Measurements from ENCODE around the gene KIF3B. TPM values are rescaled to one million over a fixed set of nuclear protein-coding genes. Genes with fewer than 3 reads are reported as not detected.
"Not testable (repeated sequence)": the region's sequence is repeated elsewhere in the genome, so short reads cannot be mapped to it uniquely, and the experiment has no call there.

The KIF3B gene
- total RNA-seq, 1 donor from 2014 or later: 92.5 TPM

DNA sequence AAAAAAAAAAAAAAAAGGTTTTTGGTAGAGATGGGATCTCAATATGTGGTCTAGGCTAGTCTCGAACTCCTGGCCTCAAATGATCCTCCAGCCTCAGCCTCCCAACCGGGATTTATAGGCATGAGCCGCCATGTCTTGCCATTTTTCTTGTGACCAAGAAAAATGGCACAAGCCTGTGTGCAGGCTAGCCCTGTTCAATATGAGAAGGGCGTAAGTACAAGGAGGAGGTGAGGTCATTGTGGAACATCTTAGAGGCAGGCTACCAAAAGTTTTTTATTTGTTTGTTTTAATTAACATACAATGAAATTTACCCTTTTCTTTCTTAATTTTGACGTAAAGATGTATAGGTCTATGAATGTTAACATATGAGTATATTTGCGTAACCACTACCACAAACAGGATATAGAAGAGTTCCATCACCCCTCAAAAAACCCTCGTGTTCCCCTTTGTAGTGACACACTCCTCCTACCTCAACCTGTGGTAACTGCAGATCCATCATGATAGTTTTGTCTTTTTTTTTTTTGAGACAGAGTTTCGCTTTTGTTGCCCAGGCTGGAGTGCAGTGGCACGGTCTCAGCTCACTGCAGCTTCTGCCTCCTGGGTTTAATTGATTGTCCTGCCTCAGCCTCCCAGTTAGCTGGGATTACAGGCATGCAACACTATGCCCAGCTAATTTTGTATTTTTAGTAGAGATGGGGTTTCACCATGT is 28.3 kb upstream of the KIF3B start:
- DNase-seq: no peak

DNA sequence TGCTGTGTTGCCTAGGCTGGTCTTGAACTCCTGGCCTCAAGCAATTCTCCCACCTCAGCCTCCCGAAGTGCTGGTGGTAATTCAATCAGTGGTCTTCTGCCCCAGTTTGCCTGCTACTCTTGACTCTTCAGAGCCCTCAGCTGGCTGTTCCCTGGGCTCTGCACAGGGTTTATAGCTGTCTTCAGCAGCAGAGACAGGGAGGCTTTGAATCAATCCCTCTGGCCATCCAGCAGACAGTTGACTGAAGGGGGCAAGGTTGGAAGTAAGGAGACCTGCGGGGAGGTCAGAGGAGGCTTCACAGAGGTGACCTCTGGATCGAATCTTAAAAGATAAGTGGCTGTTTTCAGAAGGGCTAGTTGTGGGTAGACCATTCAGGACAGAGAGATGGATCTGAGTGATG is 26.0 kb upstream of the KIF3B start:
- no peak for DNase-seq

- no peak for DNase-seq
These were observed 25.3 kb upstream of the KIF3B start for GRCh38 chr20:32252189-32252588.

- not testable (repeated sequence) for DNase-seq
These were observed 16.5 kb upstream of the KIF3B start for GRCh38 chr20:32260973-32261372.

GRCh38 chr20:32261644-32262043 is 15.8 kb upstream of the KIF3B start:
- DNase-seq: no peak

- DNase-seq: no peak
These were observed 14.0 kb upstream of the KIF3B start for GRCh38 chr20:32263398-32263954.

DNA sequence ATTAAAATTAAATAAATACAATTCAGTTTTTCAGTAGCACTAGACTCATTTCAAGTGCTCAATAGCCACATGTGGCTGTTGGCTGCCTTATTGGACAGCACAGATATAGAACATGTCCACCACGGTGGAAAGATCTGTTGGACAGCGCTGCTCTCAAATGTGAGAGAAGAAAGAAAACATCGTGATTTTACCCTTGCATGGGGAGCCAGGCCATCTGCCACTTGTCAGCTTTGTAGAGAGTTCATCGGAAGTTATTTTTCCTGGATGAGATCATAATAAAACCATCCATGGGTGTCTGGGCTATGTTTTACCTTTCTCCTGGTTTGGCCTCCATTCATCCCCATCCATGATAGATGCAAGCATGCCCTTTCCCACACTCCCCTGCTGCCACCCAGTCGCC is 5.8 kb upstream of the KIF3B start:
- DNase-seq: no peak

DNA sequence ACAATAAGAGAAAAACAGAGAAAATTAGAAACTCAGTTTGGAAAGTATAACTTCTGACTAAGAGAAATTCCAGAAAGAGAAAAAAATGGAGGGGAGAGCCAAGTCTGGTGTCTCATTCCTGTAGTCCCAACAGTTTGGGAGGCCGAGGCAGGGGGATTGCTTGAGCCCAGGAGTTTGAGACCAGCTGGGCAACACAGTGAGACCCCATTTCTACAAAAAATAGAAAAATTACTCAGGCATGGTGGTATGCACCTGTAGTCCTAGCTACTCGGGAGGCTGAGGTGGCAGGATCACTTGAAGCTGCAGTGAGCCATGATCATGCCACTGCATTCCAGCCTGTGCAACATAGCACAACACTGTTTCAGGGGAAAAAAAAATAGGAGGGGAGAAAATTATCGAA is 3.1 kb upstream of the KIF3B start:
- DNase-seq: no peak

GRCh38 chr20:32275163-32275562 is 2.3 kb upstream of the KIF3B start:
- not testable (repeated sequence) for DNase-seq

GRCh38 chr20:32278199-32278643 is 770 bp downstream of the KIF3B start:
- DNase-seq: no peak

DNA sequence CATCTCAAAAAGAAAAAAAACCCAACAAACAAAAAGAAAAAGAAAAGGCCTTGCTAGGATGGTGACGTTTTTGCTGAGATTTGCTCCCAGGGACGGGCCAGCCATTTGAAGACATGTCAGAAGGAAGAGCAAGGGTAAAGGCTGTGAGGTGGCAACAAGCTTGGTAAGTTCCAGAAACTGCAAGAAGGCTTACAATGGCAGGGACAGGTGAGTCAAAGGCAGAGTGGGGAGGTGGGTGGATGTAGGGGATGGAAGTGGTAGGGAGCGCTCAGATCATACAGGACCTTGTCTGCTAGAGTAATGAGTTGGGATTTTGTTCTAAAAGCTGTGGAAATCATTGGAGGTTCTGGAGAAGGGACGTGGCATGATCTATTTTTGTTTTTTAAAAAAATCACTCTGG is 4.3 kb downstream of the KIF3B start:
- DNase-seq: no peak

DNA sequence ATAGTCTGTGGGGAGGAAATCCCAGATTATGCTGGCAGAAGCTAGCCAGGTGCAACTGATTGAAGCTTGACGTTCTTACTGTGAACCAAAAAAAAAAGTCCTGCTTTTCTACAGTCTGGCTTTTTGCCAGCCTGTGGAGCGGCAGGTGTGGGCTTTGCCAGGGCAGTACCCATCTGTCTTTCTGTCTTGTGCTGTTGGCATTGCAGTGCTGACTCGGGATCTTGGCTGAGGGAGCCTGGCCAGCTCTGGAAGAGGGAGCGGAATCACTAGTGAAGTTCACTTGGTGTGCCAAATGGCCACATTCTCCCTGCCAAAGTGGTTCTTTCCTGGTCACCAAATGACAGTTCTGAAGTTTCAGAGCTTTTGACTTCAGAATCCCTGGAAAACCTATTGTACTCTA is 5.0 kb downstream of the KIF3B start:
- peak; percentile 6 for DNase-seq

GRCh38 chr20:32285082-32285620 is 7.7 kb downstream of the KIF3B start:
- no peak for DNase-seq

- peak; percentile 8 for DNase-seq
These were observed 8.3 kb downstream of the KIF3B start for GRCh38 chr20:32285621-32286371.

- no peak for DNase-seq
These were observed 9.8 kb downstream of the KIF3B start for GRCh38 chr20:32287231-32287638.

- DNase-seq: no peak
These were observed 10.9 kb downstream of the KIF3B start for GRCh38 chr20:32288225-32288849.

DNA sequence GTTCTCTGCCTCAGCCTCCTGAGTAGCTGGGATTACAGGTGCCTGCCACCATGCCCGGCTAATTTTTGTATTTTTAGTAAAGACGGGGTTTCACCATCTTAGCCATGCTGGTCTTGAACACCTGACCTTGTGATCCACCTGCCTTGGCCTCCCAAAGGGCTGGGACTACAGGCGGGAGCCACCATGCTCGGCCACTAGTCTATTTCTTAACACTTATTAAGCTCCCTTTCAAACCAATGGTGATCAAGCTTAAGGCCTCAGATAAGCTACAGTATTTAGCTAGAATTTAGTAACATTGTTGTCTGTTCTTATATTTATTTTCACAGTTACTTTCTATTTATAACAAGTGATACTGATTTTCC is 11.8 kb downstream of the KIF3B start:
- DNase-seq: not testable (repeated sequence)

GRCh38 chr20:32289661-32290431 is 12.4 kb downstream of the KIF3B start:
- DNase-seq: no peak

DNA sequence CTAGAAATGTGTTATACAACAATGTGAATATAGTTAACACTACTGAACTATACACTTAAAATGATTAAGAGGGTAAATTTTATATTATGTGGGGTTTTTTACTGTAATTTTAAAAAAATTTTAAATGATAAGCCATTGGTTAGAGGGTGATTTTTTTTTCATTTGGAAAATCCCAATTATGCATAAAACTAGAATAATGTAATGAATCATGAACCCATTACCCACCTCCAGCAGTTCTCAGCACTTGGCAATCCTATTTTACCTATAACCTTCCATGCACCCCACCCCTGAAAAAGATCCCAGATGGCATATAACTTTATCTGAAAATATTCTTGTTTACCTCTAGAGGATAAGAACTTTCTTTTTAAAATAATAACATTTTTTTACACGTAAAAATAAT is 13.7 kb downstream of the KIF3B start:
- no peak for DNase-seq

GRCh38 chr20:32292548-32292947 is 15.1 kb downstream of the KIF3B start:
- DNase-seq: no peak

DNA sequence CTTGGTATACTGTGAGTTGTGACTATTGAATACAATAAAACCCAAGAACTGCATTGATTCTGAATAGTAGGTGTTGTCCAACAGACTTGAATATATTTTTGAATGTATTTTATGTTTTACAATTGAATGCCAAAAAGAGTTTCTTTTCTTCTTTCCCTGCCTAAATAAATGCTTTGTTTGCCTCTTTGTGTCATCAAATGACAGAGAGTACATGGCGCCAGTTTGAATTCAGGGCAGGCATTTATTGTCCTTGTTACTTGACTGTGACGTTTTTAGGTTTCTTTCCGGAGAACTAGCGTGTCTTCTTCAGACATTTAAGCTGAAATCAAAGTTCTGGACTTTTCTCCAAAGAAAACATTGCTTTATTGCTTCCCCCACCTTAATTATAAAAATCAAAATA is 16.6 kb downstream of the KIF3B start:
- DNase-seq: no peak

GRCh38 chr20:32296412-32296811 is 19.0 kb downstream of the KIF3B start:
- no peak for DNase-seq
